ENCODE data around the gene SLX4IP. TPM values are rescaled to one million over a fixed set of nuclear protein-coding genes. Genes with fewer than 3 reads are reported as not detected.
A peak's percentile ranks its signal among the peaks of the same experiment; 100 is the strongest.

The SLX4IP gene
- total and polyA plus RNA-seq, 4 donors, result 1.2 to 9.5 (median 4.3) TPM

GRCh38 chr20:10622657-10623418 is 187.7 kb downstream of the SLX4IP start:
- ATAC-seq (ENCODE audit: insufficient read depth, low FRiP score), result no peak
- H3K4me3 ChIP-seq, result no peak overlapping the region
- H3K9ac ChIP-seq (ENCODE audit: insufficient read depth in 1 of 2, low read length in 2 of 2), result no peak overlapping the region
- no peaks in the 10 kb centered on the region for H3K9me3 ChIP-seq (ENCODE audit: control insufficient read depth in 4 of 4, insufficient read depth in 3 of 4, low read length in 3 of 4)
- peaks cover 0 to 37% (median 5%) of the 10 kb centered on the region in 5 donors for H3K4me1 ChIP-seq (ENCODE audit: control insufficient read depth in 5 of 5, insufficient read depth in 5 of 5, low read length in 5 of 5)
- WGBS, 2 donors, result 78 to 87% methylated on average over 16 of the region's 16 CpGs
- TF ChIP-seq CTCF (IDR thresholded peaks at IDR 0.05; ENCODE audit: control extremely low read depth, extremely low read depth), result no peak
- DNase-seq, result peak in 1 of 3 donors; percentile 52
- H3K27ac ChIP-seq (ENCODE audit: low read depth in 1 of 2, low read length in 1 of 2), result peak overlapping the region in 1 of 2 donors; percentile 66
- H3K27me3 ChIP-seq (ENCODE audit: control insufficient read depth in 3 of 3, insufficient read depth in 3 of 3, low read length in 2 of 3), result no peaks in the 10 kb centered on the region
- no peaks in the 10 kb centered on the region for H3K36me3 ChIP-seq (ENCODE audit: control insufficient read depth in 4 of 4, insufficient read depth in 4 of 4, low read length in 4 of 4)

DNA sequence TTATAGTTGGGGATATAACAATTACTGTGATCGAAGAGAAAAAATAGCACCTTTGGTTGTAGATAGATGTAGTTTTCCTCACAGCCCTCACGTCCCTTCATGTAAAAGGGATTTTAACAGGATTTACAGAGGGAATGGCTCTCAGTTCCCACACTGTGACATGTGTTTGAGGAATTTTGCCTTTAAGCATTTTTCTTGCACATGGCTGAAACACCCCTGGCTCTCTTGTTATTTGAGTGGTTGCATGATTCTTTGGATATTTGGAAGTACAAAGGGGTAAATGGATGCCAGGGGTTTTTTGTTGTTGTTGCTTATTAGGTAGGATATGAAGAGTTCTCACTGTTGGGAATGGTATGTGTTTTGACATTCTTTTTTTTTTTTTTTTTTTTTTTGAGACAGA is 190.5 kb downstream of the SLX4IP start:
- Histone ChIP-seq H3K27me3 (ENCODE audit: control insufficient read depth in 3 of 3, insufficient read depth in 3 of 3, low read length in 2 of 3) (no peaks in the 10 kb centered on the region), H3K9me3 (ENCODE audit: control insufficient read depth in 4 of 4, insufficient read depth in 3 of 4, low read length in 3 of 4) (peaks cover 0 to 2% (median 0%) of the 10 kb centered on the region in 4 donors), H3K36me3 (ENCODE audit: control insufficient read depth in 4 of 4, insufficient read depth in 4 of 4, low read length in 4 of 4) (no peaks in the 10 kb centered on the region), H3K4me3 (no peak overlapping the region), H3K4me1 (ENCODE audit: control insufficient read depth in 5 of 5, insufficient read depth in 5 of 5, low read length in 5 of 5) (peaks cover 0 to 42% (median 5%) of the 10 kb centered on the region in 5 donors), H3K27ac (ENCODE audit: low read depth in 1 of 2, low read length in 1 of 2) (no peak overlapping the region), H3K9ac (ENCODE audit: insufficient read depth in 1 of 2, low read length in 2 of 2) (no peak overlapping the region)
- no peak for TF ChIP-seq CTCF (IDR thresholded peaks at IDR 0.05; ENCODE audit: control extremely low read depth, extremely low read depth)
- WGBS, 2 donors, result 89 to 97% methylated on average over 2 of the region's 2 CpGs
- ATAC-seq (ENCODE audit: insufficient read depth, low FRiP score), result no peak
- DNase-seq, result no peak

GRCh38 chr20:10626896-10627295 is 191.8 kb downstream of the SLX4IP start:
- Histone ChIP-seq H3K9me3 (ENCODE audit: control insufficient read depth in 4 of 4, insufficient read depth in 3 of 4, low read length in 3 of 4) (peaks cover 0 to 4% (median 0%) of the 10 kb centered on the region in 4 donors), H3K27me3 (ENCODE audit: control insufficient read depth in 3 of 3, insufficient read depth in 3 of 3, low read length in 2 of 3) (no peaks in the 10 kb centered on the region), H3K4me1 (ENCODE audit: control insufficient read depth in 5 of 5, insufficient read depth in 5 of 5, low read length in 5 of 5) (peaks cover 0 to 37% (median 0%) of the 10 kb centered on the region in 5 donors), H3K27ac (ENCODE audit: low read depth in 1 of 2, low read length in 1 of 2) (no peak overlapping the region), H3K36me3 (ENCODE audit: control insufficient read depth in 4 of 4, insufficient read depth in 4 of 4, low read length in 4 of 4) (no peaks in the 10 kb centered on the region), H3K9ac (ENCODE audit: insufficient read depth in 1 of 2, low read length in 2 of 2) (peak overlapping the region in 1 of 2 donors; percentile 37), H3K4me3 (no peak overlapping the region)
- DNase-seq (peak in 2 of 3 donors; percentile 64 to 67), ATAC-seq (ENCODE audit: insufficient read depth, low FRiP score) (no peak)
- 59 to 70% methylated on average over 3 of the region's 3 CpGs for WGBS, 2 donors
- no peak for TF ChIP-seq CTCF (IDR thresholded peaks at IDR 0.05; ENCODE audit: control extremely low read depth, extremely low read depth)
